ENCODE data around the gene SLC39A11.
"Not testable (repeated sequence)": the region's sequence is repeated elsewhere in the genome, so short reads cannot be mapped to it uniquely, and the experiment has no call there.

The SLC39A11 gene

GRCh38 chr17:73072219-73072962 is 20.1 kb downstream of the SLC39A11 start:
- no peak for DNase-seq (ENCODE audit: low read depth in 2 of 2, low spot score in 1 of 2)

- no peak for DNase-seq (ENCODE audit: low read depth in 2 of 2, low spot score in 1 of 2)
Observed at GRCh38 chr17:73071066-73071999, 21.2 kb downstream of the SLC39A11 start.

- no peak for DNase-seq (ENCODE audit: low read depth in 2 of 2, low spot score in 1 of 2)
Observed at GRCh38 chr17:73069841-73070240, 22.6 kb downstream of the SLC39A11 start.

GRCh38 chr17:73069164-73069770 is 23.2 kb downstream of the SLC39A11 start:
- DNase-seq (ENCODE audit: low read depth in 2 of 2, low spot score in 1 of 2): no peak

GRCh38 chr17:73068322-73069153 is 23.9 kb downstream of the SLC39A11 start:
- no peak for DNase-seq (ENCODE audit: low read depth in 2 of 2, low spot score in 1 of 2)

GRCh38 chr17:73067699-73068098 is 24.8 kb downstream of the SLC39A11 start:
- DNase-seq (ENCODE audit: low read depth in 2 of 2, low spot score in 1 of 2): not testable (repeated sequence)

GRCh38 chr17:73067075-73067474 is 25.4 kb downstream of the SLC39A11 start:
- DNase-seq (ENCODE audit: low read depth in 2 of 2, low spot score in 1 of 2): no peak

- DNase-seq (ENCODE audit: low read depth in 2 of 2, low spot score in 1 of 2): no peak
Observed at GRCh38 chr17:73066148-73066884, 26.2 kb downstream of the SLC39A11 start.

- DNase-seq (ENCODE audit: low read depth in 2 of 2, low spot score in 1 of 2): no peak
Observed at GRCh38 chr17:73065376-73065775, 27.1 kb downstream of the SLC39A11 start.

GRCh38 chr17:73064084-73064938 is 28.2 kb downstream of the SLC39A11 start:
- no peak for DNase-seq (ENCODE audit: low read depth in 2 of 2, low spot score in 1 of 2)

GRCh38 chr17:73062726-73063125 is 29.8 kb downstream of the SLC39A11 start:
- no peak for DNase-seq (ENCODE audit: low read depth in 2 of 2, low spot score in 1 of 2)

GRCh38 chr17:73061161-73061560 is 31.3 kb downstream of the SLC39A11 start:
- no peak for DNase-seq (ENCODE audit: low read depth in 2 of 2, low spot score in 1 of 2)

- DNase-seq (ENCODE audit: low read depth in 2 of 2, low spot score in 1 of 2): no peak
Observed at GRCh38 chr17:73060721-73061120, 31.8 kb downstream of the SLC39A11 start.

- not testable (repeated sequence) for DNase-seq (ENCODE audit: low read depth in 2 of 2, low spot score in 1 of 2)
Observed at GRCh38 chr17:73059713-73060112, 32.8 kb downstream of the SLC39A11 start.

- no peak for DNase-seq (ENCODE audit: low read depth in 2 of 2, low spot score in 1 of 2)
Observed at GRCh38 chr17:73058022-73058421, 34.5 kb downstream of the SLC39A11 start.

GRCh38 chr17:73057196-73057595 is 35.3 kb downstream of the SLC39A11 start:
- DNase-seq (ENCODE audit: low read depth in 2 of 2, low spot score in 1 of 2): no peak

GRCh38 chr17:73052923-73053322 is 39.6 kb downstream of the SLC39A11 start:
- DNase-seq (ENCODE audit: low read depth in 2 of 2, low spot score in 1 of 2): no peak

- no peak for DNase-seq (ENCODE audit: low read depth in 2 of 2, low spot score in 1 of 2)
Observed at GRCh38 chr17:73050797-73051196, 41.7 kb downstream of the SLC39A11 start.

- DNase-seq (ENCODE audit: low read depth in 2 of 2, low spot score in 1 of 2): no peak
Observed at GRCh38 chr17:73048170-73048569, 44.3 kb downstream of the SLC39A11 start.
